Activated naive CD4-positive, alpha-beta T cell treated with anti-CD3 and anti-CD28 coated beads, Interleukin-2, amount 10 ng/mL, durations not matched to agents 7 days and 5 days (primary cell): ENCODE results near the gene PDGFC.

Experiments used
- CTCF ChIA-PET: fragments of 350-600 bp; sonication (Branson Sonifier 250); formaldehyde crosslinking; loops from one replicate; lab custom pipeline; 2021; ENCODE audit warnings: antibody characterized with exemption; lab: Charles Lee
- DNase-seq: peaks from one replicate; pipeline ENCODE4 v3.0.0-alpha.2; 2020
- H3K27ac Mint-ChIP-seq: one replicate; pipeline ENCODE4 v1.8.0; 2021; ENCODE audit warnings: mild to moderate bottlenecking, moderate library complexity, mixed read lengths
- H3K27me3 Mint-ChIP-seq: one replicate; pipeline ENCODE4 v1.8.0; 2021; ENCODE audit warnings: mild to moderate bottlenecking, mixed read lengths
- H3K36me3 Mint-ChIP-seq: one replicate; pipeline ENCODE4 v1.8.0; 2021; ENCODE audit warnings: mixed read lengths
- H3K4me1 Mint-ChIP-seq: one replicate; pipeline ENCODE4 v1.8.0; 2021; ENCODE audit warnings: mixed read lengths
- H3K4me3 Mint-ChIP-seq: one replicate; pipeline ENCODE4 v1.8.0; 2021; ENCODE audit warnings: mild to moderate bottlenecking, moderate library complexity, mixed read lengths
- H3K9me3 Mint-ChIP-seq: one replicate; pipeline ENCODE4 v1.8.0; 2021; ENCODE audit warnings: mixed read lengths

PDGFC gene

GRCh38 chr4:156966836-156967235 is 4.8 kb downstream of the PDGFC start:
- H3K36me3 Mint-ChIP-seq: peaks cover 4% of the 10 kb centered on the region
- H3K4me3 Mint-ChIP-seq: no peak overlapping the region
- DNase-seq: no peak
- peaks cover 32% of the 10 kb centered on the region for H3K27me3 Mint-ChIP-seq
- H3K27ac Mint-ChIP-seq: no peak overlapping the region
- H3K9me3 Mint-ChIP-seq: no peaks in the 10 kb centered on the region
- H3K4me1 Mint-ChIP-seq: peaks cover 6% of the 10 kb centered on the region
- CTCF ChIA-PET: interaction anchor here (0.9 kb wide), 1 partner anchor 1014 kb away, joined by 3 read pairs; no protein-coding TSS in a partner anchor

DNA sequence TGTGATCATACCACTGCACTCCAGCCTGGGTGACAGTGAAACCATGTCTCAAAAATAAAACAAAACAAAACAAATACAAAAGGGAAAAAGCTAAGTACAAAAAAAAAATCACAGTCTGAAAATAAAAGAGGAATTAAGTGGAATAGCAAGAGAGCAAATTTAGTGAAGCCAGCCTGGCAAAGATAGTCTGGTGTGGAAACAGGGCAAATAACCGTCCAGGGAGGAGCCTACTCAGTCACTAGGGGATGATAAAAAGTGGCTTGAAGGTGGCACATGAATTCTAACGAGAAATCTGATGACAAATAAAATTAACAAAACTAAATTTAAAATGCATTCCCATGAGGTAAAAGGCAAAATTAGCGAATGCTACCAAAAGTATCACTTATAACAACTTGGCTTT is 8.2 kb downstream of the PDGFC start:
- peaks cover 1% of the 10 kb centered on the region for H3K27me3 Mint-ChIP-seq
- no peak overlapping the region for H3K4me3 Mint-ChIP-seq
- no peaks in the 10 kb centered on the region for H3K9me3 Mint-ChIP-seq

DNA sequence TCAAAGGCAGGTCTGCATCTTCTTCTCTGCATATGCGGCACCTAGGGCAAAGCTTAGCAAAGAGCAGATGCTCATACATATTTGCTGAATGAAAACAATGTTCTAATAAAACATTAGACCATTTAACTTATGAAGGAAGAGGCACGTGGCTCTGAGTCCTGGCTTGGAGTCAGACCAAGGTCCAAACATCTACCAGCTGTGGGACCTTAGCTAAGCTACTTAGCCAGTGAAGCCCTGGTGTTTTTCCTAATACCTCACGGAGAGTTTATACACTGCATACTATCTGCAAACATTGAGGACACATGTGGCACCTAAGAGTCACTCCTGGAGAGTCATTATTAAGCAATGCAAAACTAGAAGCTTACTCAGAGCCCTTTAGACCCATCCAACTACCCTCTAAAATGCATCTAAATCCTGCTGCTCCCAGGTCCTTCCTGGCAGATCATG is 9.0 kb downstream of the PDGFC start:
- no peaks in the 10 kb centered on the region for H3K9me3 Mint-ChIP-seq

More for the DNA sequence above, 8.2 kb downstream of the PDGFC start:
- CTCF ChIA-PET: no interaction called here
- DNase-seq: no peak
- no peaks in the 10 kb centered on the region for H3K36me3 Mint-ChIP-seq
- no peaks in the 10 kb centered on the region for H3K4me1 Mint-ChIP-seq
- H3K27ac Mint-ChIP-seq: no peak overlapping the region

DNA sequence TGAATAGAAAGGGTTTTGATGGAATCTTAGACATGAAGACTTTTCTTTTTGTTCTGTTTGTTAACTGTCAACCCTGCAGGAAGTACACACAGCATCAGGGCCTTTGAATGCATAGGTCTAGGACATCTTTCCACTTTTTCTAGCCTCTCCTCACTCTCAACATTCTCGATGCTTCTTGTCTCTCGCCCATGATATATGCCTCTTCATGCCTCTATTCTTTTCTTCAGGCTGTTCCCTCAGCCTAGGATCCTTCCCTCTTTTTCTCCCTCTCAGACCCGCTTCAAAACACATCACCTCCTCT is 9.6 kb downstream of the PDGFC start:
- CTCF ChIA-PET: no interaction called here
- Mint-ChIP-seq H3K9me3 (no peaks in the 10 kb centered on the region), H3K27ac (no peak overlapping the region), H3K4me1 (no peaks in the 10 kb centered on the region), H3K4me3 (no peak overlapping the region), H3K36me3 (no peaks in the 10 kb centered on the region), H3K27me3 (no peaks in the 10 kb centered on the region)
- DNase-seq: no peak

More for the DNA sequence above, 9.0 kb downstream of the PDGFC start:
- H3K4me3 Mint-ChIP-seq: no peak overlapping the region
- H3K27ac Mint-ChIP-seq: no peak overlapping the region
- DNase-seq: no peak
- CTCF ChIA-PET: no interaction called here
- no peaks in the 10 kb centered on the region for H3K4me1 Mint-ChIP-seq
- no peaks in the 10 kb centered on the region for H3K27me3 Mint-ChIP-seq
- H3K36me3 Mint-ChIP-seq: no peaks in the 10 kb centered on the region

DNA sequence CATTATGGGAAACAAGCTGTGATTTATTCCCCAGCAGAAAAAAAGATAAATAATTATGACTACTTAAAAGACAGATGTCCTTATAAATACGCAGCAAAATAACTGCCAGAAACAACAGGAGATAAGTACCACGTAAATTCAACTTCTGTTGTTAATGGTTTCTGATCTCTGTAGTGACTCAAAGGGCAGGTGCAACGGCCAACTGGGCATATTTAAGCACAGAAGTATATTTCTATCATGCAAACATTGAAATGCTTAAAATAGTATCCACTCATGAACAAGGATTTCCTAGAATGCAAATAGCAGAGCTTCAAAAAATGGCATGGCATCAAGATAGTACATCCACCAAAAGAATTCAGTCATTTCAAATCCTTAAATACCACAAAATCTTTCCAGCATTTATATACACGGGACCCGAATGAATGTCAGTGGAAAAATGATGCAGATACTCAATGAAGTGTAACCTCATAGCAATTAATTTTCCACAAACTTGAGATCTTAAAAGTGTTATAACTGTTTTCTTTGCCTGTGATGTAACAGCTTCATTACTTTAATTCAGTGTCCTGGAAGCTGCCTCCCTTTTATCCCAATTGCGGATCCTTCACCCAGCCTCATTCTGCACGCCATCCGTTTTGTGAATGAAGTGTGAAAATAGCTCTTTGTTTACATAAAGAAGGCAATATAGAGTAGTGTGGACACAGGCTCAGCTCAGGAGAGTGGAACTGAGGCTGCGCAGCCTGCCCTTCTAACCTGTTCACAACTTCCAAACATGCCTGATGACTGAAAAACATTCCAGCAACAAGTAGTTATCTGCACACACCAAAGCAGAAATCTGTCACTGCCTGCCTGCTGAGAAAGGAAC is 10.2 kb downstream of the PDGFC start:
- Mint-ChIP-seq H3K4me1 (no peaks in the 10 kb centered on the region), H3K4me3 (no peak overlapping the region), H3K36me3 (no peaks in the 10 kb centered on the region), H3K27ac (no peak overlapping the region), H3K9me3 (no peaks in the 10 kb centered on the region), H3K27me3 (no peaks in the 10 kb centered on the region)
- CTCF ChIA-PET: interaction anchor here (0.8 kb wide), 1 partner anchor 13 kb away, joined by 3 read pairs; no protein-coding TSS in a partner anchor
- no peak for DNase-seq

- no peaks in the 10 kb centered on the region for H3K27me3 Mint-ChIP-seq
- no peak overlapping the region for H3K27ac Mint-ChIP-seq
- no peaks in the 10 kb centered on the region for H3K36me3 Mint-ChIP-seq
- no peak overlapping the region for H3K4me3 Mint-ChIP-seq
- H3K9me3 Mint-ChIP-seq: no peaks in the 10 kb centered on the region
- H3K4me1 Mint-ChIP-seq: no peaks in the 10 kb centered on the region
- CTCF ChIA-PET: no interaction called here
- DNase-seq: no peak
These were observed 12.3 kb downstream of the PDGFC start for GRCh38 chr4:156959298-156959702.

GRCh38 chr4:156958276-156959074 is 13.1 kb downstream of the PDGFC start:
- Mint-ChIP-seq H3K4me3 (no peak overlapping the region), H3K36me3 (no peaks in the 10 kb centered on the region), H3K27me3 (no peaks in the 10 kb centered on the region), H3K27ac (no peak overlapping the region), H3K9me3 (no peaks in the 10 kb centered on the region), H3K4me1 (no peaks in the 10 kb centered on the region)
- CTCF ChIA-PET: no interaction called here
- DNase-seq: no peak

DNA sequence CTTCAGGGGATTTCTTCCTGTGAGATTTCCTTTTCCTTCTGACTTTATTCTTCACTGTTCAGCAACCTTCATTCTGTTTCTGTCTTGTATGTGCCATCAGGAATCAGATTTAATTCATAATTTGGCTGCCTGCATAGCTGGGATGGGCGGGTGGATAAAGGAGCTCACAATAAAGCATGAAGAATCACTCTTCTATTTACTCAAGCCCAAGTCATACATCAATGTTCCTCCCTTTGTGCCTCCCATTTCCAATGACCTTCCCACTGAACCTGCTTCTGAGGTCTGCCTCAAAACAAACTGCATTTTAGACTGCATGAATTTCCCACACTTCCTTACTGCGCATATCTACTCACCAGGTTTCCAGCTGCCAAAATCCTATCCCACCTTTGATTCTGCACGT is 14.0 kb downstream of the PDGFC start:
- no peak overlapping the region for H3K27ac Mint-ChIP-seq

DNA sequence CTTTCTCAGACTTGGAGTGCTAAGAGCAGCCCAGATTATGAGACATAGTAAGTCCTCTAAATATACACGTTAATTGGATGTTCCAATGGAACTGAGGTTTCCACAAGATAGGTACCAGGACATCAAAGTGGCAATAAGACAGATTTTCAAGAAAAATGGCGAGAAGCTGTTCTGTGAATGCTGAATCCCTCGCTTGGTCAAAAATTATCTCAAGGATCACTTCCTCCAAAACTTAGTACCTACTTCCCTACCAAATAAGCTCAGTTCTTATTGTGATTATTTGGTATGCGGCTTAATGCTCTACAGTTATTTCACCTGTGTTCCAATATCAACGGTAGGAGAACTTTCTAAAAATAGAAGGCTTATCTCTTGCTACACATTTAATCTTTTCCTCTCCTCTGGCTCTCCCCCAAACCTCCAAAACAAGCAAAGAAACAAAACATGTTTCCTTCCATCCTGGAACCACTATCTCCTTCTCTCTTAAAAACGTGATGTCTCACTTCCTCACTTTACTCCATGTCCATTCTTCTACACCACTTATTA is 14.7 kb downstream of the PDGFC start:
- no peaks in the 10 kb centered on the region for H3K4me1 Mint-ChIP-seq
- H3K27me3 Mint-ChIP-seq: no peaks in the 10 kb centered on the region
- no peaks in the 10 kb centered on the region for H3K36me3 Mint-ChIP-seq
- no peak for DNase-seq
- H3K9me3 Mint-ChIP-seq: no peaks in the 10 kb centered on the region
- no peak overlapping the region for H3K4me3 Mint-ChIP-seq
- CTCF ChIA-PET: no interaction called here
- no peak overlapping the region for H3K27ac Mint-ChIP-seq

More for the DNA sequence above, 14.0 kb downstream of the PDGFC start:
- no peak for DNase-seq
- Mint-ChIP-seq H3K36me3 (no peaks in the 10 kb centered on the region), H3K4me3 (no peak overlapping the region), H3K9me3 (no peaks in the 10 kb centered on the region), H3K27me3 (no peaks in the 10 kb centered on the region), H3K4me1 (no peaks in the 10 kb centered on the region)
- CTCF ChIA-PET: no interaction called here

GRCh38 chr4:156956359-156956758 is 15.2 kb downstream of the PDGFC start:
- Mint-ChIP-seq H3K27me3 (no peaks in the 10 kb centered on the region), H3K4me3 (no peak overlapping the region), H3K36me3 (no peaks in the 10 kb centered on the region), H3K27ac (no peak overlapping the region), H3K9me3 (no peaks in the 10 kb centered on the region), H3K4me1 (no peaks in the 10 kb centered on the region)
- DNase-seq: no peak
- CTCF ChIA-PET: no interaction called here

DNA sequence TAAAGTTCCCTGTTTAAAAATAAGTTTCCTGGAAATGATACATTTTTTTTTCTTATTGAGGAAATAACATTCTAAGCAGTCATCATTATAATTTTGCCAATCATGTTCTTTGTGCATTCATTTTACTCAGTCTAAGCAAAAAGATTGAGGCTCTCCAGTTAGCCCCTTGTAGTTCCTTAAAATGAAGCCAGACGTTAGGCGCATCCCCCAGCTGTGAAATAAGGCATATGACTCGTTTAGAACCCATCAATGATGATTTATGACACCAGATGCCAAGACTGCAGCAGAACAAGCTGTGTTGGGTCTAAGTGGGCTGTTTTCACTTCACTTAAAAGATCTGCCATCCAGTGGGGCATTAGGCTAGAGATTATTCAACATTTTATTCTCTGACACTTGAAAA is 17.0 kb downstream of the PDGFC start:
- Mint-ChIP-seq H3K9me3 (no peaks in the 10 kb centered on the region), H3K4me1 (no peaks in the 10 kb centered on the region), H3K27ac (no peak overlapping the region), H3K27me3 (no peaks in the 10 kb centered on the region), H3K36me3 (no peaks in the 10 kb centered on the region), H3K4me3 (no peak overlapping the region)
- no peak for DNase-seq
- CTCF ChIA-PET: no interaction called here

DNA sequence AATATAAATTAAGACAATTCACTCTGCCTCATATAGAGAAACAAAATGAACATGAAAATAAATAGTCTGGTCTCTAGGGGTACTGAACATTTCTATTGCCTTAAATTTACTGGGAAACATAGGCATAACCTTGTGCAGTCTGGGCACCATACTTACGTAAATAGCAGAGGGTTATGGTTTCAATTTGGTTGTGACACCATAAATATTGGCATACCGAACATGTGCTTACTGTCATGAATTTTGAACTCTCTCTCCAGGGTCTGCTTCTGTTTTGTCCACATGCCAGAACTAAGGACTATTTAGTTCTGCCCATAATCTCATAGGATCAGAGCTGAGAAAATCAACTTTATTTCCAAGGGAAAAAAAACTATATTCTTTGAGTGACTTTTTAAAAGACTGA is 17.6 kb downstream of the PDGFC start:
- Mint-ChIP-seq H3K4me1 (no peaks in the 10 kb centered on the region), H3K27me3 (no peaks in the 10 kb centered on the region), H3K9me3 (no peaks in the 10 kb centered on the region), H3K36me3 (no peaks in the 10 kb centered on the region), H3K4me3 (no peak overlapping the region), H3K27ac (no peak overlapping the region)
- CTCF ChIA-PET: no interaction called here
- no peak for DNase-seq

GRCh38 chr4:156953001-156953400 is 18.6 kb downstream of the PDGFC start:
- H3K27me3 Mint-ChIP-seq: no peaks in the 10 kb centered on the region
- CTCF ChIA-PET: no interaction called here
- H3K4me3 Mint-ChIP-seq: no peak overlapping the region
- H3K36me3 Mint-ChIP-seq: no peaks in the 10 kb centered on the region
- H3K4me1 Mint-ChIP-seq: no peaks in the 10 kb centered on the region
- no peak for DNase-seq
- no peaks in the 10 kb centered on the region for H3K9me3 Mint-ChIP-seq
- H3K27ac Mint-ChIP-seq: no peak overlapping the region

DNA sequence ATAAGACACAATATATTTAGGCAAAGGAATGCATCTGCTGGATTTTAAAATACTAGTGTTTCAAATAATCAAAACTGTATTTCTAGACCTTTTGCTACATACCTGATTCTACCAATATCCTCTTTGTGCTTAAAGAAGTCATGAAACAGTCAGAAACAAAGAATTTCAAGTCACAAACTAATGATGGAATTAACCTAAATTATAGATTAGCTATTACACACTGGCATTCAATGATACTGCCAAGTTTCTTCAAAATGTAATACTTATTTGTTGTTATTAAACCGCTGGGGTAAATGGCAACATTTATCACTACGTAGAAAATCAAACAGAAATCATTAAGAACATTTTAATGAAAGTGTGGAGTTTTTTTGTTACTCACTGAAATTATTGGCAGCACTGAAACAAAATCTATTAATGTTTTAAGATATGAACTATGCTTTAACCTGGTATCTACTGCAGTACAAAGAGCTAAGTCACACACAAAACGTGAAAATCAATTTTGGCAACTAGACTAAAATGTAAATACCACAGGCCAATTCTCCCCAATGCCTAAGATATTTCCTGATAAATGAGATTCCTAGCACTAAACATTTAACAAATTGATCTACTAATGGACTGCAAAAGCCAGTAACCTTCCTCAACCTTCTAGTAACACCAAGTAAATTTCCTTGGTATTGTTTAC is 19.4 kb downstream of the PDGFC start:
- no peaks in the 10 kb centered on the region for H3K36me3 Mint-ChIP-seq

More for the DNA sequence above, 19.4 kb downstream of the PDGFC start:
- no peaks in the 10 kb centered on the region for H3K4me1 Mint-ChIP-seq
- no peak overlapping the region for H3K4me3 Mint-ChIP-seq
- DNase-seq: no peak
- no peaks in the 10 kb centered on the region for H3K27me3 Mint-ChIP-seq
- CTCF ChIA-PET: no interaction called here
- H3K27ac Mint-ChIP-seq: no peak overlapping the region
- H3K9me3 Mint-ChIP-seq: no peaks in the 10 kb centered on the region
